ENCODE data around the gene TMEM38B. TPM values are rescaled to one million over a fixed set of nuclear protein-coding genes. Genes with fewer than 3 reads are reported as not detected.

TMEM38B gene
- total and polyA plus RNA-seq, 2 donors (not counting 3 experiments of a cell fraction or from before 2014, with no cell fraction given), result 4.2 to 7.7 TPM

DNA sequence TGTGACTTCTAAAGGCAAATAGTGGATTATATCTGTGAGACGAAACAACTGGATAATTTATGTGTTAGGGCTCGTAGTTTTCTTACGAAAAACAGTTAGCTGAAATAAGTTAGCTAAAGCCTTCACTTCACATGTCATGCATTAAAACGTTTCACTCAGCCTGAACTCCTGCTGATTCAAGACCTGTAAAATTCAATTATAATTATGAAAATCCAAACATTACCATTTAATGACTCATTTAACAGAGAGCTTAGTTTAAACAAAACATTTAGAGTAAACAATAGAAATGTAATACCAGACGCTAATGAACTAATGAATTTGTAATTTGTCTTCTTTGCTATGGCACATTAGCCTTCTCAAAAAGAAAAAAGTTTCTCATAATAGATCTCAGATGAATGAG lies 30.4 kb upstream of the TMEM38B start:
- H3K9me1 ChIP-seq (replicated peaks; ENCODE audit: control insufficient read depth, extremely low read depth, insufficient read depth, low read length), result no peaks in the 10 kb centered on the region
- no peak overlapping the region for H2AFZ ChIP-seq (ENCODE audit: low read depth, low read length)
- H3K4me2 ChIP-seq (ENCODE audit: insufficient read depth, low read length), result no peak overlapping the region
- H3K36me3 ChIP-seq (ENCODE audit: control insufficient read depth in 2 of 2, extremely low read depth in 1 of 2, insufficient read depth in 2 of 2, low read length in 2 of 2), result no peaks in the 10 kb centered on the region
- H3K4me1 ChIP-seq (ENCODE audit: control insufficient read depth, extremely low read depth, insufficient read depth, low read length), result no peaks in the 10 kb centered on the region
- H3K9me3 ChIP-seq (replicated peaks; ENCODE audit: control insufficient read depth, insufficient read depth, low read length), result no peaks in the 10 kb centered on the region
- BruUV-seq (replicated peaks), result no TSS peak
- TF ChIP-seq POLR2AphosphoS5 (IDR thresholded peaks at IDR 0.05; ENCODE audit: insufficient read depth, low read depth, low read length), result no peak
- TF ChIP-seq, protein P1, sequence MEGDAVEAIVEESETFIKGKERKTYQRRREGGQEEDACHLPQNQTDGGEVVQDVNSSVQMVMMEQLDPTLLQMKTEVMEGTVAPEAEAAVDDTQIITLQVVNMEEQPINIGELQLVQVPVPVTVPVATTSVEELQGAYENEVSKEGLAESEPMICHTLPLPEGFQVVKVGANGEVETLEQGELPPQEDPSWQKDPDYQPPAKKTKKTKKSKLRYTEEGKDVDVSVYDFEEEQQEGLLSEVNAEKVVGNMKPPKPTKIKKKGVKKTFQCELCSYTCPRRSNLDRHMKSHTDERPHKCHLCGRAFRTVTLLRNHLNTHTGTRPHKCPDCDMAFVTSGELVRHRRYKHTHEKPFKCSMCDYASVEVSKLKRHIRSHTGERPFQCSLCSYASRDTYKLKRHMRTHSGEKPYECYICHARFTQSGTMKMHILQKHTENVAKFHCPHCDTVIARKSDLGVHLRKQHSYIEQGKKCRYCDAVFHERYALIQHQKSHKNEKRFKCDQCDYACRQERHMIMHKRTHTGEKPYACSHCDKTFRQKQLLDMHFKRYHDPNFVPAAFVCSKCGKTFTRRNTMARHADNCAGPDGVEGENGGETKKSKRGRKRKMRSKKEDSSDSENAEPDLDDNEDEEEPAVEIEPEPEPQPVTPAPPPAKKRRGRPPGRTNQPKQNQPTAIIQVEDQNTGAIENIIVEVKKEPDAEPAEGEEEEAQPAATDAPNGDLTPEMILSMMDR (IDR thresholded peaks at IDR 0.05; ENCODE audit: extremely low read depth in 1 of 2, insufficient read depth in 1 of 2, low read depth in 1 of 2, low read length in 2 of 2), result no peak
- TF ChIP-seq FOS (IDR thresholded peaks at IDR 0.05; ENCODE audit: borderline replicate concordance, insufficient read depth, low read length), result no peak
- TF ChIP-seq, protein P2, sequence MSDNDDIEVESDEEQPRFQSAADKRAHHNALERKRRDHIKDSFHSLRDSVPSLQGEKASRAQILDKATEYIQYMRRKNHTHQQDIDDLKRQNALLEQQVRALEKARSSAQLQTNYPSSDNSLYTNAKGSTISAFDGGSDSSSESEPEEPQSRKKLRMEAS (IDR thresholded peaks at IDR 0.05; ENCODE audit: insufficient read depth, insufficient read length), result no peak
- DNase-seq (ENCODE audit: low read depth, low spot score), result no peak
- ChIA-PET CTCF (interaction anchor here (1.2 to 1.4 kb wide), 2 partner anchors 7 to 11 kb away, joined by 3 read pairs; no protein-coding TSS in a partner anchor), POLR2A (no interaction called here)
- H3K9ac ChIP-seq (replicated peaks; ENCODE audit: extremely low read depth, insufficient read depth, low read length), result no peak overlapping the region
- intact Hi-C loops (cut with micrococcal nuclease), result no loop called here
- dilution Hi-C loops (cut with MboI; ENCODE audit: extremely low pct_ligation_motif_present, low sequenced_read_pairs), result no loop called here
- H4K20me1 ChIP-seq (replicated peaks; ENCODE audit: control insufficient read depth, extremely low read depth, insufficient read depth, low read length), result no peaks in the 10 kb centered on the region
- no peak overlapping the region for H3K4me3 ChIP-seq (replicated peaks in 1 of 3; ENCODE audit: insufficient read depth in 1 of 3, low read depth in 1 of 3, low read length in 3 of 3)
- no peaks in the 10 kb centered on the region for H3K27me3 ChIP-seq (ENCODE audit: control insufficient read depth in 2 of 2, insufficient read depth in 2 of 2, low read length in 2 of 2)
- no peak for FAIRE-seq
- no peaks in the 10 kb centered on the region for H3K79me2 ChIP-seq (ENCODE audit: control insufficient read depth, insufficient read depth, low read length)
- H3K27ac ChIP-seq (ENCODE audit: insufficient read depth, low read depth, low read length), result no peak overlapping the region

DNA sequence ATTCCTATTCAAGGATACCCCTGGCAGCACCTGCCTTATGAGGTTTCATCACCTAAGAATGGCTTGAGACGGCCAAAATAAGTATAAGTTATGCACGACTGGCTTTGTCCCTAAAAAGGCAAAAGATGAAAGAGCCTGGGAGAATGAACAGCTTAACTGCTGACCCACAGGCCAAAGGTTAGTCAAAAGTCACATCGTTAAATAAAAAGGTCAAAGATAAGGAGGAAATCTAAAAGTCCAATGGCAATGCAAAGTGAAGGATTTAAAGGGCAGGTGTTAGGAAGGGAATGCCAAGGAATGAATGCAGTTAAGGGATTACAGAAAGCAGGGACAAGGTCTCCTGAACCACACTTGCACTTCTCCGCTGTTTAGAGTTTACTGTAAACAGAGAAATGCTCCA lies 26.5 kb upstream of the TMEM38B start:
- intact Hi-C loops (cut with micrococcal nuclease) (no loop called here), dilution Hi-C loops (cut with MboI; ENCODE audit: extremely low pct_ligation_motif_present, low sequenced_read_pairs) (no loop called here)
- Histone ChIP-seq H3K9ac (replicated peaks; ENCODE audit: extremely low read depth, insufficient read depth, low read length) (no peak overlapping the region), H3K4me1 (ENCODE audit: control insufficient read depth, extremely low read depth, insufficient read depth, low read length) (no peaks in the 10 kb centered on the region), H4K20me1 (replicated peaks; ENCODE audit: control insufficient read depth, extremely low read depth, insufficient read depth, low read length) (no peaks in the 10 kb centered on the region), H3K36me3 (ENCODE audit: control insufficient read depth in 2 of 2, extremely low read depth in 1 of 2, insufficient read depth in 2 of 2, low read length in 2 of 2) (no peaks in the 10 kb centered on the region), H3K9me1 (replicated peaks; ENCODE audit: control insufficient read depth, extremely low read depth, insufficient read depth, low read length) (no peaks in the 10 kb centered on the region), H3K79me2 (ENCODE audit: control insufficient read depth, insufficient read depth, low read length) (no peaks in the 10 kb centered on the region), H3K4me3 (replicated peaks in 1 of 3; ENCODE audit: insufficient read depth in 1 of 3, low read depth in 1 of 3, low read length in 3 of 3) (no peak overlapping the region), H3K4me2 (ENCODE audit: insufficient read depth, low read length) (no peak overlapping the region), H3K27ac (ENCODE audit: insufficient read depth, low read depth, low read length) (no peak overlapping the region), H2AFZ (ENCODE audit: low read depth, low read length) (no peak overlapping the region), H3K9me3 (replicated peaks; ENCODE audit: control insufficient read depth, insufficient read depth, low read length) (no peaks in the 10 kb centered on the region), H3K27me3 (ENCODE audit: control insufficient read depth in 2 of 2, insufficient read depth in 2 of 2, low read length in 2 of 2) (peaks cover 4 to 6% of the 10 kb centered on the region in 2 experiments)
- no peak for DNase-seq (ENCODE audit: low read depth, low spot score)
- POLR2A ChIA-PET, result no interaction called here
- no peak for FAIRE-seq
- TF ChIP-seq GATA2 (IDR thresholded peaks at IDR 0.05; ENCODE audit: insufficient read depth, insufficient read length, low read depth, low read length), result no peak
- TF ChIP-seq POLR2A (IDR thresholded peaks at IDR 0.05; ENCODE audit: low read depth, low read length), result no peak
- no peak for TF ChIP-seq MYC (IDR thresholded peaks at IDR 0.05; ENCODE audit: low read depth, low read length)
- TF ChIP-seq, protein P1 (IDR thresholded peaks at IDR 0.05; ENCODE audit: extremely low read depth in 1 of 2, insufficient read depth in 1 of 2, low read depth in 1 of 2, low read length in 2 of 2), result no peak
- no peak for TF ChIP-seq JUN (IDR thresholded peaks at IDR 0.05; ENCODE audit: borderline replicate concordance, insufficient read depth, insufficient read length, low read depth)
- TF ChIP-seq FOS (IDR thresholded peaks at IDR 0.05; ENCODE audit: borderline replicate concordance, insufficient read depth, low read length), result no peak
- TF ChIP-seq POLR2AphosphoS5 (IDR thresholded peaks at IDR 0.05; ENCODE audit: insufficient read depth, low read depth, low read length), result no peak
- TF ChIP-seq, protein P2 (IDR thresholded peaks at IDR 0.05; ENCODE audit: insufficient read depth, insufficient read length), result no peak
- no peak for TF ChIP-seq EZH2 (IDR thresholded peaks at IDR 0.05; ENCODE audit: borderline replicate concordance, low read depth, low read length, severe bottlenecking)
- CTCF ChIA-PET, result interaction anchor here (1.2 to 2.1 kb wide), 2 partner anchors 10 to 51 kb away, joined by 3 to 5 read pairs; no protein-coding TSS in a partner anchor
- no TSS peak for BruUV-seq (replicated peaks)
